ENCODE measurements around the gene SAMD4A. TPM values are rescaled to one million over a fixed set of nuclear protein-coding genes. Genes with fewer than 3 reads are reported as not detected.

The SAMD4A gene
- total RNA-seq, 1 donor from 2014 or later: 57.0 TPM

GRCh38 chr14:54676812-54677708, 110.1 kb downstream of the SAMD4A start:
- Mint-ChIP-seq H3K27me3 (ENCODE audit: low read depth) (no peaks in the 10 kb centered on the region), H3K9me3 (ENCODE audit: low read depth) (no peaks in the 10 kb centered on the region), H3K27ac (ENCODE audit: unreplicated experiment) (peak overlapping the region; percentile 79), H3K36me3 (ENCODE audit: low read depth) (no peaks in the 10 kb centered on the region), H3K4me3 (ENCODE audit: unreplicated experiment) (peak overlapping the region; percentile 2), H3K4me1 (ENCODE audit: low read depth) (peaks cover 82% of the 10 kb centered on the region)
- TF ChIP-seq CTCF (IDR thresholded peaks at IDR 0.05): no peak
- DNase-seq (ENCODE audit: low spot score): no peak

GRCh38 chr14:54680651-54681050, 113.7 kb downstream of the SAMD4A start:
- Mint-ChIP-seq H3K9me3 (ENCODE audit: low read depth) (no peaks in the 10 kb centered on the region), H3K27ac (ENCODE audit: unreplicated experiment) (peak overlapping the region; percentile 17), H3K36me3 (ENCODE audit: low read depth) (no peaks in the 10 kb centered on the region), H3K27me3 (ENCODE audit: low read depth) (no peaks in the 10 kb centered on the region), H3K4me3 (ENCODE audit: unreplicated experiment) (no peak overlapping the region), H3K4me1 (ENCODE audit: low read depth) (peaks cover 89% of the 10 kb centered on the region)
- TF ChIP-seq CTCF (IDR thresholded peaks at IDR 0.05): no peak
- no peak for DNase-seq (ENCODE audit: low spot score)

GRCh38 chr14:54681811-54682261, 114.9 kb downstream of the SAMD4A start:
- Mint-ChIP-seq H3K4me3 (ENCODE audit: unreplicated experiment) (no peak overlapping the region), H3K27ac (ENCODE audit: unreplicated experiment) (peak overlapping the region; percentile 22), H3K9me3 (ENCODE audit: low read depth) (no peaks in the 10 kb centered on the region), H3K27me3 (ENCODE audit: low read depth) (no peaks in the 10 kb centered on the region), H3K36me3 (ENCODE audit: low read depth) (no peaks in the 10 kb centered on the region), H3K4me1 (ENCODE audit: low read depth) (peaks cover 91% of the 10 kb centered on the region)
- DNase-seq (ENCODE audit: low spot score): no peak
- TF ChIP-seq CTCF (IDR thresholded peaks at IDR 0.05): no peak

DNA sequence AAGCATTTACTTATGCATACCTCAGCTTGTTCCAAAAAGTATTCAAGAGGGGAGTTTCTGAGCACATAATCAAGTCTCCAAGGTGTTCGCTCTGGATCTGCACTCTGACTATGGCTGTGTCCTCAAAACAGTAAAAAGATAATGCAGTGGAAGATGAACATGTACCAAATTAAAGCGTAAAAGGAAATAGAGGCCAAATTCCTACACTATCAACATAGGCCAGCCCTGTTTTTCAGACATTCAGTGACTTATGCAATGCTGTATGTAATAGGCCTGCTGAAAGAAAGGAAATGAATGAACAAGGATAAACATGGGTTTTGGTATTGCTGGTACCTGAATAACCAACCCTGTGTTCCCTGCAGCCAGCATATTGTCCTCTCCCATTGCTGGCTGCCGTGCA, 115.7 kb downstream of the SAMD4A start:
- DNase-seq (ENCODE audit: low spot score): no peak
- no peaks in the 10 kb centered on the region for H3K9me3 Mint-ChIP-seq (ENCODE audit: low read depth)
- H3K27me3 Mint-ChIP-seq (ENCODE audit: low read depth): no peaks in the 10 kb centered on the region
- H3K36me3 Mint-ChIP-seq (ENCODE audit: low read depth): no peaks in the 10 kb centered on the region
- peak overlapping the region; percentile 64 for H3K27ac Mint-ChIP-seq (ENCODE audit: unreplicated experiment)
- no peak for TF ChIP-seq CTCF (IDR thresholded peaks at IDR 0.05)
- H3K4me3 Mint-ChIP-seq (ENCODE audit: unreplicated experiment): no peak overlapping the region
- peaks cover 91% of the 10 kb centered on the region for H3K4me1 Mint-ChIP-seq (ENCODE audit: low read depth)

GRCh38 chr14:54683882-54684794, 117.2 kb downstream of the SAMD4A start:
- Mint-ChIP-seq H3K9me3 (ENCODE audit: low read depth) (no peaks in the 10 kb centered on the region), H3K4me3 (ENCODE audit: unreplicated experiment) (no peak overlapping the region), H3K36me3 (ENCODE audit: low read depth) (no peaks in the 10 kb centered on the region), H3K4me1 (ENCODE audit: low read depth) (peaks cover 80% of the 10 kb centered on the region), H3K27ac (ENCODE audit: unreplicated experiment) (peak overlapping the region; percentile 86), H3K27me3 (ENCODE audit: low read depth) (no peaks in the 10 kb centered on the region)
- no peak for TF ChIP-seq CTCF (IDR thresholded peaks at IDR 0.05)
- DNase-seq (ENCODE audit: low spot score): no peak

All from chondrocyte (in vitro differentiated cells).